AG04449 (cell line): Measurements from ENCODE around the gene FMO1.

ENCODE experiments used
- CTCF ChIA-PET: fragments of 350-600 bp; formaldehyde crosslinking; extraction: SDS; loops from one replicate; lab custom pipeline; 2021; ENCODE audit warnings: antibody characterized with exemption; lab: Yijun Ruan, JAX
- POLR2A ChIA-PET: fragments of 400-600, 350-600 bp; formaldehyde crosslinking; extraction: SDS; loops from one replicate; lab custom pipeline; 2020; ENCODE audit warnings: antibody characterized with exemption, inconsistent platforms; lab: Yijun Ruan, JAX
- DNase-seq: peaks from one replicate; pipeline ENCODE4 v3.0.0-alpha.2; 2010; ENCODE audit warnings: low read depth, low spot score
- H3K4me3 ChIP-seq: 2 replicates; pipeline ENCODE4 v1.5.1; 2011; ENCODE audit warnings: low read depth, mild to moderate bottlenecking, control low read depth, low read length
- TF ChIP-seq, protein P1 (sequence below): IDR thresholded peaks from one replicate; pipeline ENCODE4 v1.5.1; 2011; ENCODE audit warnings: mild to moderate bottlenecking, moderate library complexity, low read length, control low read depth, inconsistent platforms; ENCODE audit not compliant: insufficient read depth; ENCODE audit errors: missing control alignments

FMO1 gene

DNA sequence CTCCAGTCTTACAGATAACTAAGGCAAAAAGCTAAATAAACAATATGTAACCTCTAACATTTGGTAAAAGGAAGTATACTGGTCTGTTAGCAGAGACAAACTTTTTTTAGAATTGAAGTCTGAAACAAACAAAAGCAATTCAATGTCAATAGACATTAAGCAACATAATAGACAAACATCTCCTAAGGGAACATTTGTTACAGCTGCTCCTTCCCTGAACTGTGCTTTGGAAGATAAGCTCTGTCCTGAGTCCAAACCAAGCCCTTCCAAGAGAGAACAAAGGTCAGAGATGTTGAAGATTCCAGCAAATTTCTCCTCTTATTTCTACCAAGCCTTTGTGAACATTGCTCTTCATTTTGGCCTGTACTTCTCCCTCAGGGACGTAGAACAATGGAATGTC is 37.9 kb upstream of the FMO1 start:
- TF ChIP-seq, protein P1, sequence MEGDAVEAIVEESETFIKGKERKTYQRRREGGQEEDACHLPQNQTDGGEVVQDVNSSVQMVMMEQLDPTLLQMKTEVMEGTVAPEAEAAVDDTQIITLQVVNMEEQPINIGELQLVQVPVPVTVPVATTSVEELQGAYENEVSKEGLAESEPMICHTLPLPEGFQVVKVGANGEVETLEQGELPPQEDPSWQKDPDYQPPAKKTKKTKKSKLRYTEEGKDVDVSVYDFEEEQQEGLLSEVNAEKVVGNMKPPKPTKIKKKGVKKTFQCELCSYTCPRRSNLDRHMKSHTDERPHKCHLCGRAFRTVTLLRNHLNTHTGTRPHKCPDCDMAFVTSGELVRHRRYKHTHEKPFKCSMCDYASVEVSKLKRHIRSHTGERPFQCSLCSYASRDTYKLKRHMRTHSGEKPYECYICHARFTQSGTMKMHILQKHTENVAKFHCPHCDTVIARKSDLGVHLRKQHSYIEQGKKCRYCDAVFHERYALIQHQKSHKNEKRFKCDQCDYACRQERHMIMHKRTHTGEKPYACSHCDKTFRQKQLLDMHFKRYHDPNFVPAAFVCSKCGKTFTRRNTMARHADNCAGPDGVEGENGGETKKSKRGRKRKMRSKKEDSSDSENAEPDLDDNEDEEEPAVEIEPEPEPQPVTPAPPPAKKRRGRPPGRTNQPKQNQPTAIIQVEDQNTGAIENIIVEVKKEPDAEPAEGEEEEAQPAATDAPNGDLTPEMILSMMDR, result no peak
- no peak for DNase-seq
- CTCF ChIA-PET, result interaction anchor here (1.5 kb wide), 2 partner anchors 21 to 35 kb away, joined by 3 to 4 read pairs; no protein-coding TSS in a partner anchor
- no peak overlapping the region for H3K4me3 ChIP-seq
- POLR2A ChIA-PET, result no interaction called here

DNA sequence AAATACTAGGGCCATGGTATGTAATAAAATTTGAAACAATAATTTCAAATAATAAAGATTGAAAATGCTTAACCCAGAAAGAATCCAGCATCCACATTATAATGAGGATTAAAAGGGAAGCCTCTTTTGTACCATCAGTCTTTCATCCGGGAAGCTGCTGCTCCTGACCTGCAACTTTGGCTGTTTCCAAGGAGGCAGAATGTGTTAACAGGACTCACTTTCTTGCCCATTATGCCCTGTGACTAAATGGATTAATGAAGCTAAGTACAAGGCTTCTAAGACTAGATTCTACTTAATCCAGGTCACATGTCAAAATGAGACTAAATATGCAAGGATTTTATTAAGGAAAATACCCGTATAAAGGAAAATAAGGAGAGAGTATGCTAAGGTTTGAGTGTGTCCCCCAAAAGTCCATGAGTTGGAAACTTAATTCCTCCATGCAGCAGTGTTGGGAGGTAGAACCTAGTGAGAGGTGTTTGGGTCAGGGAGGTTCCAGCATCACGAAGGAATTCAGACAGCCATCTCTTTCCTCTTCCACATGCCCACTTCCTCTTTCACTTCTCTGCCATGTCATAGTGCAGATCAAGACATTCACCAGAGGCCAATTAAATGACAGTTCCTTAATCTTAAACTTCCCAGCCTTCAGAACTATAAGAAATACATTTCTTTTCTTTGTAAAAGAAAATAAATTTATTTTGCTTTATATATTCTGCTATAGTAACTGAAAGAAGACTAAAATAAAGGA is 35.5 kb upstream of the FMO1 start:
- ChIA-PET CTCF (interaction anchor here (2.9 kb wide), 1 partner anchor 14 kb away, joined by 11 read pairs; no protein-coding TSS in a partner anchor), POLR2A (no interaction called here)
- H3K4me3 ChIP-seq, result no peak overlapping the region
- DNase-seq, result no peak
- TF ChIP-seq, protein P1, result no peak

DNA sequence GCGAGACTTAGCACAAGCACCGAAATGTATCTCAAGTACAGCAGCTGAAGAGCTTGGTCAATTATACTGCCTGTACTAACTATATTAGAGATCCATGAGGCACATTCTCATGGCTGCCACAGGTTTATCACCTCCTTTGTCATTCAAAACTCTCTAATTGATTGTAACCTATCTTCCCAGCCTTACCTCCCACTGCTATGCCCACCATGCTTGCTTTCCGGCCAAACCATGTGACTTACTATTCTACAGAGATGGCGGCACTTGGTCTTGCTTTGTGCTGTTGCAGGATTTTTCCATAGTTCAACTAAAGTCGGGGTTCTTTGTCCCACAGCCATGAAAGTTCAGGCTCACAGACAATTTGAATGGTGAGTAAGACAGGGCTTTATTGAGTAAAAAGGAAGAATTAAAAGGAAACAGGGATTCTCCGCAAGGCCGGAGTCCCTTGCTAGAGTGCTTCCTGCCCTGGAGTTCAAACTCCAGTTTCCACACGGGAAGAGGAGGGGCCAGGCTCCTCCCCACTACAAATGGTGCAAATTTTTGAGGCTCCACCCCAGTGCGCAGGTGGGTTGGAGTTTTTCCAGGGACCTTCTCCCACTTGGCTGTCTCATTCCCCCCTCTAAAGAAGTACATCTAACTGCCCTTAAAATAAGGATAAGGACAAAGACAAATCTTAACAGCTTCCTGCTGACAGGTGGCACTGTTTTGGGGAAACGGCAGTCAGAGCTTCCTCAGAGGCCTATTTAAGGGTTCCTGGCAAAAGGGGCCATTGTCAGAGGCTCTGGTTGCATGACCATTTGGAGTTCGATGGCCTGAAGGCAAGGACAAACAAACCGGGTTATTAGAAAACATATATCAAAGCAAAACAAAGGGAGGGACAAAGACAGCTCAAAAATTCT is 34.5 kb upstream of the FMO1 start:
- ChIA-PET CTCF (interaction anchor here (1.5 to 2.9 kb wide), 2 partner anchors 13 kb away, joined by 5 to 11 read pairs; no protein-coding TSS in a partner anchor), POLR2A (no interaction called here)
- no peak for DNase-seq
- TF ChIP-seq, protein P1, result no peak
- no peak overlapping the region for H3K4me3 ChIP-seq

DNA sequence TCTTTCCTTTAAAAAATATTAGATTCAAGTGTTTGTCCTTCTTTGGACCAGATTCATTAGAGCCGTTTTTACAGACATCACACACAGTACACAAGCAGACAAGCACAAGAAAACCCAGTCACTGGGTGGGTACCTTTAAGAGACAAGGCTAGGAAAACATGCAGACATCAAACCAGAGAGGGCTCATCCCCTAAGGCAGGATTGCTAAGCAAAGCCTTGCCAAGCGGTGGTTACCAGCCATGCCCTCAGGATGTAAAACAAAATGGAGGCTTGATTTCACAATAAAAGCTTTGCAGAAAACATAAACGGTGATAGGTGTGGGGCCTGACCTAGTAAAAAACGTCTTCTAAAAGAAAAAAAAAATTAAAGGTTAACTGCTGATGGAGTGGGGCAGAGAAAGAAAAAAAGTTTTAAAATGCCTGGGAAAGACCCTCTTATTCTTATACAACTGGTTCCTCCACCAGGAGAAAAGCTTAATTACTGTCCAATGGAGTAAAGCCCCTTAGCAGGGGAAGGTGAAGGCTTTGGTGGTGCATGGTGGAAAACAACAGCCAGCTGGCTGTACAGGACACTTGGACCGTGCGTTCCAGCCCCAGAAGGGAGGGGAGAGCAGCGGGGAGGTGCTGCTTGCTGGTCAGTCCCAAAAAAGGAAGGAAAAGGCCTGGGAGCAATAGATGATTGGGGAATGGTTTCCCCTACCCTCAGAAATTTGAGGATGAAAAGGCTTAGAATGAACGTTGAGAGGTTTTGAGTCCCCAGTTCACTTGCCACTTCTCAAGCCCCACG is 30.4 kb upstream of the FMO1 start:
- no peak for DNase-seq
- H3K4me3 ChIP-seq, result no peak overlapping the region
- TF ChIP-seq, protein P1, result no peak
- CTCF ChIA-PET, result no interaction called here
- POLR2A ChIA-PET, result no interaction called here

DNA sequence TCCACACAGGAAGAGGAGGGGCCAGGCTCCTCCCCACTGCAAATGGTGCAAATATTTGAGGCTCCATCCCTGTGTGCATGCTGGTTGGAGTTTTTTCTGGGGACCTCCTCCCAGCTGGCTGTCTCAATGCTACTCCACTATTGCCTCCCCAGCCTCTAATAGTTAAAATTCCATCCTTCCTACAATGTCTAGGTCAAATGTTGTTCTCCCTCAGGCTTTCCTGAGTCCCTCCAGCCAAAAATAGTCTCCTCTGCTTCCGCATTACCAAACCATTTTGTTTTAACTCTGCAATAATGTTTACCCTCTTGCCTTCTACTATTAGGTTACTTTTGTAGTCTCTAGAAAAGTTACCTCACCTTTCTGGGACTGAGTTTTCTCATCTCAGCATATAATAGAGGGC is 29.6 kb upstream of the FMO1 start:
- TF ChIP-seq, protein P1, result no peak
- no peak overlapping the region for H3K4me3 ChIP-seq
- no peak for DNase-seq
- ChIA-PET POLR2A (no interaction called here), CTCF (no interaction called here)
